HL-60 (cell line): ENCODE results near the gene HHATL.

ENCODE experiments used
- DNase-seq, 2 experiments: peaks; one replicate each; pipeline ENCODE4 v3.0.0-alpha.2; 2010 to 2020; ENCODE audit warnings: low read depth in 1 of 2, low spot score in 1 of 2
- H3K27ac ChIP-seq: fragments of 250-450 bp; sonication (Bioruptor Pico); replicated peaks from 2 replicates; pipeline ENCODE4 v1.5.1; 2020; ENCODE audit warnings: mild to moderate bottlenecking, moderate library complexity
- H3K27me3 ChIP-seq: fragments of 250-450 bp; sonication (Bioruptor Pico); 2 replicates; pipeline ENCODE4 v1.5.1; 2021; ENCODE audit warnings: mild to moderate bottlenecking, moderate library complexity; ENCODE audit not compliant: insufficient read depth, poor library complexity, severe bottlenecking
- H3K4me3 ChIP-seq: replicated peaks from 2 replicates; pipeline ENCODE4 v1.5.1; 2011; ENCODE audit warnings: mild to moderate bottlenecking, control low read depth, low read length; ENCODE audit not compliant: insufficient read depth
- GABPA ChIP-seq: IDR thresholded peaks from 2 replicates; pipeline ENCODE4 v1.6.1; 2012; ENCODE audit warnings: low read depth
- POLR2AphosphoS5 ChIP-seq: IDR thresholded peaks from 2 replicates; pipeline ENCODE4 v1.6.1; 2012; ENCODE audit warnings: low read depth
- SPI1 ChIP-seq: IDR thresholded peaks from 2 replicates; pipeline ENCODE4 v1.6.1; 2012; ENCODE audit warnings: low read depth, mild to moderate bottlenecking, borderline replicate concordance
- TF ChIP-seq, protein P1 (sequence below): IDR thresholded peaks from one replicate; pipeline ENCODE4 v1.5.1; 2011; ENCODE audit warnings: low read length, control low read depth, inconsistent platforms; ENCODE audit not compliant: insufficient read depth
- TF ChIP-seq, protein P2 (sequence below): IDR thresholded peaks from 2 replicates; pipeline ENCODE4 v1.6.1; 2012; ENCODE audit warnings: low read depth; ENCODE audit not compliant: insufficient replicate concordance

Gene HHATL

DNA sequence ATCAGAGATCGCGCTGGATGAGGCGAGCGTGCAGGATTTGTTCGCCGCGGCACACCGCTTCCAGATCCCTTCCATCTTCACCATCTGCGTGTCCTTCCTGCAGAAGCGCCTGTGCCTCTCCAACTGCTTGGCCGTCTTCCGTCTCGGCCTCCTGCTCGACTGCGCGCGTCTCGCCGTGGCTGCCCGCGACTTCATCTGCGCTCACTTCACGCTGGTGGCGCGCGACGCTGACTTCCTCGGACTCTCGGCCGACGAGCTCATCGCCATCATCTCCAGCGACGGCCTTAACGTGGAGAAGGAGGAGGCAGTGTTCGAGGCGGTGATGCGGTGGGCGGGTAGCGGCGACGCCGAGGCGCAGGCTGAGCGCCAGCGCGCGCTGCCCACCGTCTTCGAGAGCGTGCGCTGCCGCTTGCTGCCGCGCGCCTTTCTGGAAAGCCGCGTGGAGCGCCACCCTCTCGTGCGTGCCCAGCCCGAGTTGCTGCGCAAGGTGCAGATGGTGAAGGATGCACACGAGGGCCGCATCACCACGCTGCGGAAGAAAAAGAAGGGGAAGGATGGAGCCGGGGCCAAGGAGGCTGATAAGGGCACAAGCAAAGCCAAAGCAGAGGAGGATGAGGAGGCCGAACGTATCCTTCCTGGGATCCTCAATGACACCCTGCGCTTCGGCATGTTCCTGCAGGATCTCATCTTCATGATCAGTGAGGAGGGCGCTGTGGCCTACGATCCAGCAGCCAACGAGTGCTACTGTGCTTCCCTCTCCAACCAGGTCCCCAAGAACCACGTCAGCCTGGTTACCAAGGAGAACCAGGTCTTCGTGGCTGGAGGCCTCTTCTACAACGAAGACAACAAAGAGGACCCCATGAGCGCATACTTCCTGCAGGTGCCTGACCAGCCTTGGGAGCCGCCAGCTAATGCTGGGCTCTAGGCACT is 16.4 kb downstream of the HHATL start:
- no peak for DNase-seq
- no peak overlapping the region for H3K4me3 ChIP-seq
- TF ChIP-seq, protein P1, sequence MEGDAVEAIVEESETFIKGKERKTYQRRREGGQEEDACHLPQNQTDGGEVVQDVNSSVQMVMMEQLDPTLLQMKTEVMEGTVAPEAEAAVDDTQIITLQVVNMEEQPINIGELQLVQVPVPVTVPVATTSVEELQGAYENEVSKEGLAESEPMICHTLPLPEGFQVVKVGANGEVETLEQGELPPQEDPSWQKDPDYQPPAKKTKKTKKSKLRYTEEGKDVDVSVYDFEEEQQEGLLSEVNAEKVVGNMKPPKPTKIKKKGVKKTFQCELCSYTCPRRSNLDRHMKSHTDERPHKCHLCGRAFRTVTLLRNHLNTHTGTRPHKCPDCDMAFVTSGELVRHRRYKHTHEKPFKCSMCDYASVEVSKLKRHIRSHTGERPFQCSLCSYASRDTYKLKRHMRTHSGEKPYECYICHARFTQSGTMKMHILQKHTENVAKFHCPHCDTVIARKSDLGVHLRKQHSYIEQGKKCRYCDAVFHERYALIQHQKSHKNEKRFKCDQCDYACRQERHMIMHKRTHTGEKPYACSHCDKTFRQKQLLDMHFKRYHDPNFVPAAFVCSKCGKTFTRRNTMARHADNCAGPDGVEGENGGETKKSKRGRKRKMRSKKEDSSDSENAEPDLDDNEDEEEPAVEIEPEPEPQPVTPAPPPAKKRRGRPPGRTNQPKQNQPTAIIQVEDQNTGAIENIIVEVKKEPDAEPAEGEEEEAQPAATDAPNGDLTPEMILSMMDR = no peak
- TF ChIP-seq, protein P2, sequence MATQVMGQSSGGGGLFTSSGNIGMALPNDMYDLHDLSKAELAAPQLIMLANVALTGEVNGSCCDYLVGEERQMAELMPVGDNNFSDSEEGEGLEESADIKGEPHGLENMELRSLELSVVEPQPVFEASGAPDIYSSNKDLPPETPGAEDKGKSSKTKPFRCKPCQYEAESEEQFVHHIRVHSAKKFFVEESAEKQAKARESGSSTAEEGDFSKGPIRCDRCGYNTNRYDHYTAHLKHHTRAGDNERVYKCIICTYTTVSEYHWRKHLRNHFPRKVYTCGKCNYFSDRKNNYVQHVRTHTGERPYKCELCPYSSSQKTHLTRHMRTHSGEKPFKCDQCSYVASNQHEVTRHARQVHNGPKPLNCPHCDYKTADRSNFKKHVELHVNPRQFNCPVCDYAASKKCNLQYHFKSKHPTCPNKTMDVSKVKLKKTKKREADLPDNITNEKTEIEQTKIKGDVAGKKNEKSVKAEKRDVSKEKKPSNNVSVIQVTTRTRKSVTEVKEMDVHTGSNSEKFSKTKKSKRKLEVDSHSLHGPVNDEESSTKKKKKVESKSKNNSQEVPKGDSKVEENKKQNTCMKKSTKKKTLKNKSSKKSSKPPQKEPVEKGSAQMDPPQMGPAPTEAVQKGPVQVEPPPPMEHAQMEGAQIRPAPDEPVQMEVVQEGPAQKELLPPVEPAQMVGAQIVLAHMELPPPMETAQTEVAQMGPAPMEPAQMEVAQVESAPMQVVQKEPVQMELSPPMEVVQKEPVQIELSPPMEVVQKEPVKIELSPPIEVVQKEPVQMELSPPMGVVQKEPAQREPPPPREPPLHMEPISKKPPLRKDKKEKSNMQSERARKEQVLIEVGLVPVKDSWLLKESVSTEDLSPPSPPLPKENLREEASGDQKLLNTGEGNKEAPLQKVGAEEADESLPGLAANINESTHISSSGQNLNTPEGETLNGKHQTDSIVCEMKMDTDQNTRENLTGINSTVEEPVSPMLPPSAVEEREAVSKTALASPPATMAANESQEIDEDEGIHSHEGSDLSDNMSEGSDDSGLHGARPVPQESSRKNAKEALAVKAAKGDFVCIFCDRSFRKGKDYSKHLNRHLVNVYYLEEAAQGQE = no peak
- TF ChIP-seq POLR2AphosphoS5 (no peak), GABPA (no peak), SPI1 (no peak)
- no peaks in the 10 kb centered on the region for H3K27me3 ChIP-seq
- no peak overlapping the region for H3K27ac ChIP-seq

DNA sequence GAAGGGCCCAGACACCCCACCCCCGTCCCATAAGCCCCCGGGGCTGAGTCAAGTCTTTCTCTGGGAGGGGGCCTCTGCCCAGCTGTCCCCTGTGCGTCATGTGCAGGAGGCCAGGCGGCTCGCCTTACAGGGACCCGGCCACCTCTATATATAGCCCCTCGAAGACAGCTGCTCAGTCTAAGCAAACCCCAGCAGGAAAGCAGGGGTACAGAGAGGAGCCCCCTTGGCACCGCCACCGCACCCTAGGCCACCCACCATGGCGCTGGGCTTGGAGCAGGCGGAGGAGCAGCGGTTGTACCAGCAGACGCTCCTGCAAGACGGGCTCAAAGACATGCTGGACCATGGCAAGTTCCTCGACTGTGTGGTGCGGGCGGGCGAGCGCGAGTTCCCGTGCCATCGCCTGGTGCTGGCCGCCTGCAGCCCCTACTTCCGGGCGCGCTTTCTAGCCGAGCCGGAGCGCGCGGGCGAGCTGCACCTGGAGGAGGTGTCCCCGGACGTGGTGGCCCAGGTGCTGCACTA is 17.2 kb downstream of the HHATL start, which contains the start of gene KLHL40:
Gene KLHL40, plus strand, starts transcription at position 175 of the 519 bp plus-strand sequence. Its CDS starts 82 bp downstream, at position 257.
- H3K27ac ChIP-seq = no peak within 1 kb of the TSS
- H3K4me3 ChIP-seq = no peak within 1 kb of the TSS
- no peaks in the 10 kb centered on the region for H3K27me3 ChIP-seq
- no peak for TF ChIP-seq SPI1
- TF ChIP-seq, protein P2 = no peak
- no peak for TF ChIP-seq POLR2AphosphoS5
- TF ChIP-seq, protein P1 = no peak
- no peak for TF ChIP-seq GABPA
- DNase-seq = no peak

DNA sequence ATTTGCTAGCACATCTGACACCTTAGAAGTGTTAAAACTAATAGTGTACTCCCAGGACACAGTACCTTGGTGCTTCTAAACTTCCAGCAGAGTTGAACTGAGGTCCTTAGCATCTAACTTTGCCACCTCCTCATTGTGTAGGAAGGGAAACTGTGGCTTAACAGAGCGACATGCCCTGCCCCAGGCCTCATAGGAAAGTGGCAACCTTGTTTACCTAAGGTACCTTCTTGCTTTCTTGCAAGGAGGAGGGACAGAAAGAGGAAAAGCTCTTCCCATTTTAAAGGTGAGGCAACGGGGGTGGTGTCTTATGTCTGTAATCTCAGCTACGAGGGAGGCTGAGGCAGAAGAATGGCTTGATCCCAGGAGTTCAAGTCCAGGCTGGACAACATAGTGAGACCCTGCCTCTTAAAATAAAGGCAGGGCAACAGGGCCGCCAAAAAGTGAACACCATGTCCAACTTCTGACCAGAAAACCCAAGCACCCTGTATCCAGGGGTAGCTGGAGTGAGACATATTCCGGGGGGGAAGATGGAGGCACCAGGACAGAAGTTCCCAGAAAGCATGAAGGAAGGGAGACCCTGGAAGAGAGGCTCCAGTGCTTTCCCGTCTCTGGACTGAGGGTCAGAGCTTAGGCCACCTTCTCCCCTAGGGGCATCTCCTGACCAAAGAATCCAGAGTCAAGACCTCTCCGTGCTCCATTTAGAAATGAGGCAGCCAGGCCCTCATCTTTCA is 17.8 kb downstream of the HHATL start:
- TF ChIP-seq, protein P2 = no peak
- TF ChIP-seq, protein P1 = no peak
- TF ChIP-seq GABPA (no peak), POLR2AphosphoS5 (no peak), SPI1 (no peak)
- no peak overlapping the region for H3K4me3 ChIP-seq
- H3K27ac ChIP-seq = no peak overlapping the region
- no peak for DNase-seq
- no peaks in the 10 kb centered on the region for H3K27me3 ChIP-seq
